Naive thymus-derived CD4-positive, alpha-beta T cell (primary cell): Measurements from ENCODE around the gene TRAF2. TPM values are rescaled to one million over a fixed set of nuclear protein-coding genes. Genes with fewer than 3 reads are reported as not detected.
A peak's percentile ranks its signal among the peaks of the same experiment; 100 is the strongest.
"Not testable (repeated sequence)": the region's sequence is repeated elsewhere in the genome, so short reads cannot be mapped to it uniquely, and the experiment has no call there.

Experiments used
- ATAC-seq: fragments of 150-1000 bp; cut with Tn5 transposase; 2 replicates; pipeline ENCODE4 v1.10.0; 2021; ENCODE audit warnings: mild to moderate bottlenecking, moderate library complexity
- CTCF ChIA-PET: fragments of 350-600 bp; sonication (Branson Sonifier 250); formaldehyde crosslinking; loops from one replicate; lab custom pipeline; 2021; ENCODE audit warnings: antibody characterized with exemption; lab: Charles Lee
- POLR2A ChIA-PET: fragments of 350-600 bp; sonication (Branson Sonifier 250); formaldehyde crosslinking; loops from one replicate; lab custom pipeline; 2021; ENCODE audit warnings: antibody characterized with exemption, inconsistent platforms; lab: Charles Lee
- DNase-seq, 9 donors: peaks; one replicate each; pipeline versions ENCODE4 v3.0.0 to v3.0.0-alpha.2; 2020 to 2022; ENCODE audit warnings: mixed read lengths in 1 of 9
- H3K27ac ChIP-seq: one replicate; pipeline ENCODE4 v1.7.0; 2013; ENCODE audit warnings: mild to moderate bottlenecking, low read depth, low read length, moderate library complexity
- H3K27me3 ChIP-seq, 2 donors: one replicate each; pipeline ENCODE4 v1.7.0; 2013; ENCODE audit warnings: low read length in 2 of 2, mild to moderate bottlenecking in 2 of 2, moderate library complexity in 2 of 2; ENCODE audit not compliant: control insufficient read depth in 2 of 2, insufficient read depth in 2 of 2
- H3K36me3 ChIP-seq, 3 experiments: 1 replicate in 2 of 3; 2 replicates in 1 of 3; pipeline ENCODE4 v1.7.0; 2013; ENCODE audit warnings: low read length in 3 of 3, mild to moderate bottlenecking in 3 of 3, moderate library complexity in 1 of 3; ENCODE audit not compliant: insufficient read depth in 3 of 3, control insufficient read depth in 2 of 3
- H3K4me1 ChIP-seq, 2 donors: one replicate each; pipeline ENCODE4 v1.7.0; 2013; ENCODE audit warnings: low read length in 2 of 2, mild to moderate bottlenecking in 2 of 2, moderate library complexity in 1 of 2; ENCODE audit not compliant: control insufficient read depth in 2 of 2, insufficient read depth in 2 of 2
- H3K4me3 ChIP-seq: 2 replicates; pipeline ENCODE4 v1.7.0; 2013; ENCODE audit warnings: mild to moderate bottlenecking, low read length
- H3K9me3 ChIP-seq, 3 experiments: 1 replicate in 2 of 3; 2 replicates in 1 of 3; pipeline ENCODE4 v1.7.0; 2013; ENCODE audit warnings: low read length in 3 of 3; ENCODE audit not compliant: control insufficient read depth in 2 of 3
- H3K27ac Mint-ChIP-seq, 9 donors: one replicate each; pipeline ENCODE4 v1.8.0; 2020 to 2022; ENCODE audit warnings: mixed read lengths in 9 of 9, mild to moderate bottlenecking in 8 of 9, moderate library complexity in 5 of 9, inconsistent platforms in 2 of 9
- H3K27me3 Mint-ChIP-seq, 5 donors: one replicate each; pipeline ENCODE4 v1.8.0; 2021 to 2022; ENCODE audit warnings: mixed read lengths in 5 of 5, mild to moderate bottlenecking in 1 of 5
- H3K36me3 Mint-ChIP-seq, 5 donors: one replicate each; pipeline ENCODE4 v1.8.0; 2020 to 2022; ENCODE audit warnings: mixed read lengths in 5 of 5, mild to moderate bottlenecking in 3 of 5, inconsistent platforms in 1 of 5
- H3K4me1 Mint-ChIP-seq, 7 donors: one replicate each; pipeline ENCODE4 v1.8.0; 2020 to 2022; ENCODE audit warnings: mixed read lengths in 7 of 7, mild to moderate bottlenecking in 3 of 7, inconsistent platforms in 1 of 7
- H3K4me3 Mint-ChIP-seq, 10 donors: one replicate each; pipeline ENCODE4 v1.8.0; 2020 to 2022; ENCODE audit warnings: mild to moderate bottlenecking in 10 of 10, mixed read lengths in 10 of 10, moderate library complexity in 6 of 10, inconsistent platforms in 2 of 10
- H3K9me3 Mint-ChIP-seq, 11 donors: one replicate each; pipeline ENCODE4 v1.8.0; 2020 to 2022; ENCODE audit warnings: mixed read lengths in 11 of 11, mild to moderate bottlenecking in 4 of 11, inconsistent platforms in 1 of 11, moderate library complexity in 1 of 11
- intact Hi-C, 2 donors: fragments of 100-400 bp; cut with micrococcal nuclease; formaldehyde crosslinking; loops; one replicate each; pipeline ENCODE4 v1.15.1; 2023
- polyA plus RNA-seq, 2 donors: library from polyadenylated mRNA; unstranded; fragments of 300-500 nt; fragmentation: Illumina TruSeq; gene quantifications; one replicate each; pipeline ENCODE4 v1.2.3, GENCODE V29; 2021
- total RNA-seq, 6 experiments: library from RNA in 5 of 6; stranded (reverse) in 5 of 6; gene quantifications; 1 replicate in 5 of 6; 2 replicates in 1 of 6; pipeline ENCODE4 v1.2.3 and lab custom pipeline; 2021 to 2026

Gene TRAF2
- total and polyA plus RNA-seq, 7 experiments from 2014 or later: 11.9 to 72.8 (median 29.1) TPM

- Mint-ChIP-seq H3K27me3 (peaks cover 0 to 2% (median 0%) of the 10 kb centered on the region in 5 donors), H3K27ac (peak overlapping the region in 3 of 9 donors; percentile 7 to 79 (median 32)), H3K4me1 (peaks cover 0 to 16% (median 10%) of the 10 kb centered on the region in 7 donors), H3K4me3 (peak overlapping the region in 2 of 10 donors; percentile 51 to 67), H3K9me3 (no peaks in the 10 kb centered on the region), H3K36me3 (peaks cover 0 to 5% (median 0%) of the 10 kb centered on the region in 5 donors)
- Histone ChIP-seq H3K27ac (no peak overlapping the region), H3K36me3 (peaks cover 0 to 25% (median 0%) of the 10 kb centered on the region in 3 experiments), H3K27me3 (no peaks in the 10 kb centered on the region), H3K4me1 (peaks cover 4 to 7% of the 10 kb centered on the region in 2 donors), H3K9me3 (no peaks in the 10 kb centered on the region), H3K4me3 (no peak overlapping the region)
- ATAC-seq (no peak), DNase-seq (no peak)
- ChIA-PET CTCF (no interaction called here), POLR2A (interaction anchor here (0.6 kb wide), 2 partner anchors 32 to 96 kb away, joined by 3 to 4 read pairs; no protein-coding TSS in a partner anchor)
- intact Hi-C loops: no loop called here
Observed at GRCh38 chr9:136840140-136840876, 46.0 kb upstream of the TRAF2 start.

DNA sequence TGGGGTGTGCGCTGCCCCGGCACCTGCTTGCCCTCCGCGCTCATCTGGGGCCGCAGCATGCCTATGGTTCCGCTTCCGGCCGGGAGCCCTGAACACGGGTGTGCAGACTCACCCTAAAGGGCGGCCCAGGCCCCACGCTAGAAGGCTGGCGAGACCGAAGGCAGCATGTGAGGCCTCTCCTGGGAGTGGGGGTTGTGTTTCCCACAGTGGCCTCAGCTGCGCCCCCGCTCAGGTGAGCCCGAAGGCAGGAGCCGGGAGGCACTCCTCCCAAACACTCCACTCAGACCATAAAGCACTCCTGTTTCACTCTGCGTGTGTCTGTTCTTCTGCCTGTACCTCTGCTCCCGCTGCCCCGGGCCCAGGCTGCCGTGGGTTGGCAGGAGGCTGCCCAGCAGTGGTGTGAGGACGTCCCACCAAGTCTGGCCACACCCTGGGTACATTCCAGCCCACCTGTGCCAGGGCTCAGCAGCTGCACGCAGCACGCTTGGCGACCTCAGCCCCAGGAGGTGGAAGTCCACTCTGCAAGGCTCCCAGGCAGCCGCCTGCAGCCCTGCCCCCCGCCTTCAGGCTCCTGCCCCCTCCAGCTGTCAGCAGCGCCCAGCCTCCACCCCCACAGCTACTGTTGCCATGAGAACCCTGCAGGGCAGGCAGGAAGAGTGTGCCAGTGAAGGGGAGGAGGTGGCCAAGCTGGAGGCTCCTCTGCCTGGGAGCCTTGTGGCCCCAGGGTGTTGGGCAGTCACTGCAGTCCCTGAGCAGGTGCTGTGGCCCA lies 45.3 kb upstream of the TRAF2 start:
- H3K9me3 ChIP-seq: no peaks in the 10 kb centered on the region
- intact Hi-C loops: no loop called here
- POLR2A ChIA-PET: interaction anchor here (0.6 kb wide), 1 partner anchor 33 kb away, joined by 3 read pairs; no protein-coding TSS in a partner anchor
- CTCF ChIA-PET: no interaction called here
- peaks cover 0 to 5% (median 0%) of the 10 kb centered on the region in 5 donors for H3K27me3 Mint-ChIP-seq
- no peak for ATAC-seq
- no peak overlapping the region for H3K4me3 ChIP-seq
- no peaks in the 10 kb centered on the region for H3K9me3 Mint-ChIP-seq
- DNase-seq: no peak
- peaks cover 0 to 16% (median 10%) of the 10 kb centered on the region in 7 donors for H3K4me1 Mint-ChIP-seq
- H3K4me3 Mint-ChIP-seq: peak overlapping the region in 1 of 10 donors; percentile 85
- H3K27ac ChIP-seq: no peak overlapping the region
- H3K4me1 ChIP-seq: peaks cover 4 to 7% of the 10 kb centered on the region in 2 donors
- no peak overlapping the region for H3K27ac Mint-ChIP-seq
- peaks cover 0 to 25% (median 0%) of the 10 kb centered on the region in 3 experiments for H3K36me3 ChIP-seq
- no peaks in the 10 kb centered on the region for H3K27me3 ChIP-seq
- H3K36me3 Mint-ChIP-seq: peaks cover 0 to 5% (median 0%) of the 10 kb centered on the region in 5 donors

DNA sequence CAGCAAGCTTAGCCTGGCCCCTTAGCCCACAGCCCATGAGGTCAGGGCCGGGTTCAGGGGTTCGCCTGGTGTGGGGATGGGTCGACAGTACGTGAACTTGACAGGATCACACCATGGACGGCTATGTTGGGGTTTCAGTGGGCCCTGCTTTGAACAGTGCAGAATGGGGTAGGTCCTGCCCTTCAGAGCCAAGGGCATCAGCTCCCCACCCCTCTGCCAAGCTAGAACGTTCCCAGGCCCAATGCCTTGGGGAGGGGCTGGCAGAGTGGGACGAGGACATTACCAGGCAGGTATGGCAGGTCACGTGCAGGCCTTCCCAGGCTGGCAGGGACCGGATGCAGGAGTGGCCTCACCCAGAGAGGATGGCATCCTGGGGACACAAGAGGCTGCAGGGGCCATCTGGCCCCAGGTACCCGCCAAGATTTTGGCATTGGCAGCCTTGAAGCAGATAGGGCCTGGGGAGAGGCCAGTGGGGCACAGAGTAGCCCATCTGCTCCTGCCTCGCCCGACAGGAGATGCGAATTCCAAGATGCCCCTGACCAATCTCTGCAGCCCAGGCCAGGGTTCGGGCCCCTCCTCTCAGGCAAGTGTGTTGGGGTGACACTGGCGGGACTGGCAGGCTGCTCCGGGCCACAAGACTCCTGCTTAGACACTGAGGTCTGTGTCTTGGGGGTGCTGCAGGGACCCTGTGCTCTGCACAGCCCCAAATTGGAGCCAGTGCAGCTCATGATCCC lies 44.5 kb upstream of the TRAF2 start:
- H3K27me3 ChIP-seq, H3K4me1 ChIP-seq, DNase-seq, H3K9me3 Mint-ChIP-seq, H3K27ac ChIP-seq, H3K36me3 Mint-ChIP-seq, ATAC-seq, H3K9me3 ChIP-seq: not testable (repeated sequence)
- Histone ChIP-seq H3K36me3 (peaks cover 0 to 19% (median 0%) of the 10 kb centered on the region in 3 experiments), H3K4me3 (peak overlapping the region; percentile 83)
- intact Hi-C loops: loop anchor here in 1 of 2 donors (1.0 kb wide), 4 partner anchors 44 to 193 kb away; partner anchors contain the start of genes FBXW5 and TRAF2
- peaks cover 0 to 17% (median 10%) of the 10 kb centered on the region in 7 donors for H3K4me1 Mint-ChIP-seq
- ChIA-PET CTCF (interaction anchor here (1.0 to 1.1 kb wide), 2 partner anchors 24 to 193 kb away, joined by 3 to 6 read pairs; no protein-coding TSS in a partner anchor), POLR2A (interaction anchor here (0.6 to 1.9 kb wide), 3 partner anchors 40 to 44 kb away, joined by 4 to 7 read pairs (median 5); partner anchors contain the start of gene TRAF2)
- H3K27ac Mint-ChIP-seq: peak overlapping the region in 2 of 9 donors; percentile 48 to 72
- H3K4me3 Mint-ChIP-seq: peak overlapping the region; percentile 71 to 94 (median 82)
- peaks cover 0 to 10% (median 0%) of the 10 kb centered on the region in 5 donors for H3K27me3 Mint-ChIP-seq

DNA sequence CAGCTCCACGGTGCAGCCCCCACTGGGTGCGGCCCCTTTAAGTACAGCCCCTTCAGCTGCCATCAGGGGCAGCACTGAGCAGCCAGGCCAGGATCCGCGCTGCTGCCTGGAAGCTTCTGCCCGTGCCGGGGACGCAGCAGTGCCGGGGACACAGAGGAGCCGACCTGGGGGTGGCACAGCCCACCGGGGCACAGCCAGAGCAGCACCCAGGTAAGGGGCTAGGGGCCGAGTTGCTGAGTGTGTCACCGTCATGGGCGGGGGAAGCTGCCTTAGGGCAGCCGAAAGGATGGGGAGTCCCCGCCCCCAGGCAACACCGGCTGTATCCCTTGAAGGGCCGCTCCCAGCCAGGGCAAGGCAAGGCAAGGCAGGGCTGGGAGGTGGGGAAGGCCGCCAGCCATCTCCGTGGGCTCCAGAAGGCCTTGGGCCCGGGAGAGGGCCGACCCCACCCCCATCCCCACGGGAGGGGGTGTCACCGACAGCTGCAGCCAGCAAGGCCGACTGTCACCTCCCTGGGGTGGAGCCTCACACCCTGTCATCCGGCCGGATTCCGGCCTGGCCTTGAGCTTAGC lies 43.9 kb upstream of the TRAF2 start, which contains the start of gene AJM1:
Gene AJM1 (plus strand): TSS at position 99 of the 569 bp plus-strand sequence. CDS start 1,937 bp downstream, outside the sequence.
- H3K27ac ChIP-seq, H3K4me1 ChIP-seq, H3K36me3 Mint-ChIP-seq, H3K27me3 ChIP-seq, H3K9me3 ChIP-seq, H3K9me3 Mint-ChIP-seq: not testable (repeated sequence)
- Mint-ChIP-seq H3K4me3 (peak within 1 kb of the TSS; percentile 71 to 94 (median 82)), H3K27me3 (peaks cover 0 to 13% (median 0%) of the 10 kb centered on the region in 5 donors), H3K27ac (peak within 1 kb of the TSS in 2 of 9 donors; percentile 48 to 72), H3K4me1 (peaks cover 2 to 19% (median 11%) of the 10 kb centered on the region in 7 donors)
- DNase-seq (peak; percentile 63 to 82 (median 77)), ATAC-seq (peak; percentile 93)
- ChIA-PET CTCF (interaction anchor here (1.0 to 1.1 kb wide), 2 partner anchors 25 to 193 kb away, joined by 3 to 6 read pairs; no protein-coding TSS in a partner anchor), POLR2A (interaction anchor here (0.6 to 1.9 kb wide), 4 partner anchors 40 to 105 kb away, joined by 3 to 7 read pairs (median 4); partner anchors contain the start of gene TRAF2)
- peaks cover 0 to 19% (median 0%) of the 10 kb centered on the region in 3 experiments for H3K36me3 ChIP-seq
- H3K4me3 ChIP-seq: peak within 1 kb of the TSS; percentile 83
- intact Hi-C loops: loop anchor here in 1 of 2 donors (1.0 kb wide), 4 partner anchors 44 to 193 kb away; partner anchors contain the start of genes FBXW5 and TRAF2

- H3K4me1 Mint-ChIP-seq: peaks cover 8 to 23% (median 18%) of the 10 kb centered on the region in 7 donors
- H3K27me3 Mint-ChIP-seq: peaks cover 0 to 18% (median 0%) of the 10 kb centered on the region in 5 donors
- not testable (repeated sequence) for H3K4me3 ChIP-seq, H3K9me3 Mint-ChIP-seq, H3K27me3 ChIP-seq, DNase-seq, H3K9me3 ChIP-seq, ATAC-seq, H3K27ac ChIP-seq, H3K36me3 Mint-ChIP-seq
- intact Hi-C loops: loop anchor here in 1 of 2 donors (1.0 kb wide), 1 partner anchor 23 kb away; the partner anchor contains the start of gene EDF1
- H3K4me3 Mint-ChIP-seq: peak overlapping the region; percentile 55 to 72 (median 66)
- H3K27ac Mint-ChIP-seq: peak overlapping the region in 2 of 9 donors; percentile 12 to 59
- peaks cover 13 to 15% of the 10 kb centered on the region in 2 donors for H3K4me1 ChIP-seq
- ChIA-PET CTCF (interaction anchor here (1.1 to 1.4 kb wide), 4 partner anchors 23 to 192 kb away, joined by 3 to 5 read pairs (median 3); no protein-coding TSS in a partner anchor), POLR2A (interaction anchor here (1.0 to 1.9 kb wide), 2 partner anchors 39 to 104 kb away, joined by 3 to 7 read pairs; no protein-coding TSS in a partner anchor)
- H3K36me3 ChIP-seq: peaks cover 0 to 16% (median 0%) of the 10 kb centered on the region in 3 experiments
Observed at GRCh38 chr9:136843159-136843800, 43.0 kb upstream of the TRAF2 start.
